ENCODE results near the gene DGKG.

DGKG gene

GRCh38 chr3:186151077-186151971 is 210.7 kb downstream of the DGKG start:
- peak; percentile 77 for FAIRE-seq

GRCh38 chr3:186150041-186150830 is 211.8 kb downstream of the DGKG start:
- DNase-seq (ENCODE audit: low spot score): no peak
- no peak for FAIRE-seq

More at GRCh38 chr3:186151077-186151971, 210.7 kb downstream of the DGKG start:
- DNase-seq (ENCODE audit: low spot score): peak; percentile 53

- FAIRE-seq (no peak), DNase-seq (ENCODE audit: low spot score) (no peak)
Measured at GRCh38 chr3:186149319-186149960, 212.6 kb downstream of the DGKG start.

GRCh38 chr3:186144257-186144656 is 217.8 kb downstream of the DGKG start:
- no peak for DNase-seq (ENCODE audit: low spot score)
- FAIRE-seq: no peak

GRCh38 chr3:186143250-186143649 is 218.8 kb downstream of the DGKG start:
- FAIRE-seq (no peak), DNase-seq (ENCODE audit: low spot score) (no peak)

- DNase-seq (ENCODE audit: low spot score) (no peak), FAIRE-seq (no peak)
Measured at GRCh38 chr3:186142393-186142932, 219.6 kb downstream of the DGKG start.

- FAIRE-seq: no peak
- DNase-seq (ENCODE audit: low spot score): no peak
Measured at GRCh38 chr3:186141790-186142189, 220.2 kb downstream of the DGKG start.

- DNase-seq (ENCODE audit: low spot score) (no peak), FAIRE-seq (no peak)
Measured at GRCh38 chr3:186138272-186138981, 223.6 kb downstream of the DGKG start.

- DNase-seq (ENCODE audit: low spot score) (no peak), FAIRE-seq (no peak)
Measured at GRCh38 chr3:186137051-186137685, 224.9 kb downstream of the DGKG start.

GRCh38 chr3:186133980-186134379 is 228.1 kb downstream of the DGKG start:
- no peak for DNase-seq (ENCODE audit: low spot score)
- no peak for FAIRE-seq

- DNase-seq (ENCODE audit: low spot score) (no peak), FAIRE-seq (no peak)
Measured at GRCh38 chr3:186132487-186132886, 229.5 kb downstream of the DGKG start.

- no peak for FAIRE-seq
- no peak for DNase-seq (ENCODE audit: low spot score)
Measured at GRCh38 chr3:186129206-186129605, 232.8 kb downstream of the DGKG start.

- DNase-seq (ENCODE audit: low spot score) (no peak), FAIRE-seq (no peak)
Measured at GRCh38 chr3:186128158-186128557, 233.9 kb downstream of the DGKG start.

- no peak for FAIRE-seq
- no peak for DNase-seq (ENCODE audit: low spot score)
Measured at GRCh38 chr3:186127463-186127862, 234.6 kb downstream of the DGKG start.

- FAIRE-seq: no peak
Measured at GRCh38 chr3:186125118-186125517, 236.9 kb downstream of the DGKG start.

GRCh38 chr3:186124592-186124991 is 237.4 kb downstream of the DGKG start:
- peak; percentile 20 for DNase-seq (ENCODE audit: low spot score)
- no peak for FAIRE-seq

More at GRCh38 chr3:186125118-186125517, 236.9 kb downstream of the DGKG start:
- DNase-seq (ENCODE audit: low spot score): no peak

GRCh38 chr3:186123012-186123411 is 239.0 kb downstream of the DGKG start:
- no peak for DNase-seq (ENCODE audit: low spot score)
- FAIRE-seq: no peak

GRCh38 chr3:186121968-186122367 is 240.1 kb downstream of the DGKG start:
- DNase-seq (ENCODE audit: low spot score) (no peak), FAIRE-seq (no peak)

- FAIRE-seq (no peak), DNase-seq (ENCODE audit: low spot score) (no peak)
Measured at GRCh38 chr3:186121278-186121677, 240.8 kb downstream of the DGKG start.

- no peak for FAIRE-seq
- no peak for DNase-seq (ENCODE audit: low spot score)
Measured at GRCh38 chr3:186119499-186119898, 242.5 kb downstream of the DGKG start.
